ENCODE data around the gene HEATR5B. TPM values are rescaled to one million over a fixed set of nuclear protein-coding genes. Genes with fewer than 3 reads are reported as not detected.

The HEATR5B gene
- total RNA-seq, 1 donor from 2014 or later = 25.9 TPM

DNA sequence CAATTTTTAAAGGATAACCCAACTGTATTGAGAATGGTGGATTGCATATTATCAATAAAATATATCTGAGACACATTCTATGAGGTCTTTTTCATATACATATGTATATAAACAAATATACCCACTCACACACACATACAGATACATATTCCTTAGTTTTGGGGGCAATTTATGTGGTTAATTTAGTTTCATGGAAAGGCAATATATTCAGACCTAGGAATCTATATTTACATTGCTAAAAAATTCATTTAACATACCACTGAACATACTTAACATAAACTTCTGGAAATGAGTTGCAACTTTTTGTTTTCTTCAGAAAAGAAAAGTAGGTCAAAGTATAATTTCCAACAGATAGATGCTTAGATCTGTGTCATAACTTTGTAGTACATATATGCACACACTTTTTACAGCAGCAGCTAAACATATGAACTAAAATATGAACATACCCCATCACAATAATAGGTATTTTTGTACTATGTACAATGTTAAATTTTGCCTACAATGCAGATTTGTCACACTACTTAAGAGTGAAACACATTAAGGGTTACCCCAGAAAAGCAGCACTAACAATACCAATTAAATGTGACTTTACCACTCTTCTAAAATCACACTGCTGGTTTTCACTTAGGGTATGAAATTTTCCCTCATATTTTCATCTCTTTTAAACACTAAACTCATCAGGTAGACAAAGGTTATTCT is 23.0 kb downstream of the HEATR5B start:
- Histone ChIP-seq H3K36me3 (ENCODE audit: control insufficient read depth, insufficient read depth, low read length) (no peaks in the 10 kb centered on the region), H3K27me3 (ENCODE audit: control insufficient read depth, insufficient read depth, low read length) (no peaks in the 10 kb centered on the region), H3K4me3 (ENCODE audit: low read depth, low read length) (no peak overlapping the region)
- TF ChIP-seq CTCF (IDR thresholded peaks at IDR 0.05; ENCODE audit: insufficient read depth, low read length, poor library complexity, severe bottlenecking) = no peak
- no peak for DNase-seq (ENCODE audit: low read depth)

DNA sequence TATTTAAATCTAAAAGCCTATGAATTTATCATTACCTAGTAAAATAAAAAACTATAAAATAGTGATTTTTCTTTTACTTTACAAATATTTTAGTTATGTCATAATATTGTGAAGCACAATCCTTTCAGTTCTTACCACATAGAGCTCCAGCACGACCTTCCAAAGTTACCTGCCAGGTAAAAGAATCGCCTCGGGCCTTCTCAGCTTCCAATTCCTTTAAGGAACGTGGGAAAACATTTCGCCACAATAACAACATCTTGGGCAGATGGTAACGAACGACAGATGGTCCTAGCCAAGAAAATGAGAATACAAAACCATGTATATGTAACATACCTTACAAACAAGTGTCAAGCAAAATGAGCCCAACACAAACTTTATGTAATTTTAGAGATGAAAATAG is 23.7 kb downstream of the HEATR5B start:
- Histone ChIP-seq H3K36me3 (ENCODE audit: control insufficient read depth, insufficient read depth, low read length) (no peaks in the 10 kb centered on the region), H3K4me3 (ENCODE audit: low read depth, low read length) (no peak overlapping the region), H3K27me3 (ENCODE audit: control insufficient read depth, insufficient read depth, low read length) (no peaks in the 10 kb centered on the region)
- no peak for TF ChIP-seq CTCF (IDR thresholded peaks at IDR 0.05; ENCODE audit: insufficient read depth, low read length, poor library complexity, severe bottlenecking)
- no peak for DNase-seq (ENCODE audit: low read depth)

DNA sequence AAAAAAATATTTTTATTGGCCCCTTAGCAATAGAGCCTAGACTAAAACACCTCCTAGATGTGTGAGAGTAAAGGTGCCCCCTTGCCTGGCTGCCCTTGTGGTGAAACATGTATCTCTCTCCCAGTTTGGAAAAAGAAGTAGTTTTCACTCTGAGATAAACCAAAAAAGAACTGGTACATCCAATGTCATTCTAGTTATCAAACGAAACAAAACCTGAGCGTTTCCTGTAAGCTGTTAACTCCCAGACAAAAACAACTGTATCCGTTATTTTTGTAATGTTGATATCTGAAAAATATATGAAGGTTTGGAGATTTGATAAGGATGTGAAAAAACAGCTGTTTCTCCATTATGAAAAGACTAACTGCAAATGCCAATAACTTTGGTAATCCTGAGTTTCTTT is 24.3 kb downstream of the HEATR5B start:
- DNase-seq (ENCODE audit: low read depth) = no peak
- no peak overlapping the region for H3K4me3 ChIP-seq (ENCODE audit: low read depth, low read length)
- no peaks in the 10 kb centered on the region for H3K27me3 ChIP-seq (ENCODE audit: control insufficient read depth, insufficient read depth, low read length)
- H3K36me3 ChIP-seq (ENCODE audit: control insufficient read depth, insufficient read depth, low read length) = no peaks in the 10 kb centered on the region
- no peak for TF ChIP-seq CTCF (IDR thresholded peaks at IDR 0.05; ENCODE audit: insufficient read depth, low read length, poor library complexity, severe bottlenecking)

GRCh38 chr2:37052600-37053332 is 31.4 kb downstream of the HEATR5B start:
- H3K36me3 ChIP-seq (ENCODE audit: control insufficient read depth, insufficient read depth, low read length) = no peaks in the 10 kb centered on the region
- no peak for DNase-seq (ENCODE audit: low read depth)
- H3K27me3 ChIP-seq (ENCODE audit: control insufficient read depth, insufficient read depth, low read length) = no peaks in the 10 kb centered on the region
- no peak overlapping the region for H3K4me3 ChIP-seq (ENCODE audit: low read depth, low read length)
- TF ChIP-seq CTCF (IDR thresholded peaks at IDR 0.05; ENCODE audit: insufficient read depth, low read length, poor library complexity, severe bottlenecking) = no peak

- H3K36me3 ChIP-seq (ENCODE audit: control insufficient read depth, insufficient read depth, low read length) = no peaks in the 10 kb centered on the region
- no peak for TF ChIP-seq CTCF (IDR thresholded peaks at IDR 0.05; ENCODE audit: insufficient read depth, low read length, poor library complexity, severe bottlenecking)
- DNase-seq (ENCODE audit: low read depth) = no peak
- no peaks in the 10 kb centered on the region for H3K27me3 ChIP-seq (ENCODE audit: control insufficient read depth, insufficient read depth, low read length)
- H3K4me3 ChIP-seq (ENCODE audit: low read depth, low read length) = no peak overlapping the region
Observed at GRCh38 chr2:37039580-37039979, 44.6 kb downstream of the HEATR5B start.

All from kidney epithelial cell (primary cell).